Right atrium auricular region (tissue), 2 donors: ENCODE data around the gene TMEM255B. TPM values are rescaled to one million over a fixed set of nuclear protein-coding genes. Genes with fewer than 3 reads are reported as not detected.

Experiments
- DNase-seq: peaks from one replicate; pipeline ENCODE4 v3.0.0-alpha.2; 2019; ENCODE audit warnings: low spot score
- H3K27ac ChIP-seq, 2 donors: fragments of 200-600 bp; sonication (generic); 1 replicate in 1 of 2; 2 replicates in 1 of 2; pipeline ENCODE4 v1.5.1; 2016 to 2019
- H3K27me3 ChIP-seq, 2 donors: fragments of 200-600 bp; sonication (generic); one replicate each; pipeline versions ENCODE4 v1.5.1 to v1.6.0; 2017 to 2019
- H3K36me3 ChIP-seq: fragments of 200-600 bp; sonication (generic); one replicate; pipeline ENCODE4 v1.5.1; 2016
- H3K4me1 ChIP-seq, 2 donors: fragments of 200-600 bp; sonication (generic); one replicate each; pipeline versions ENCODE4 v1.5.1 to v1.6.0; 2017 to 2019
- H3K4me3 ChIP-seq, 2 donors: fragments of 200-600 bp; sonication (generic); 1 replicate in 1 of 2; 2 replicates in 1 of 2; pipeline ENCODE4 v1.5.1; 2017 to 2019; ENCODE audit warnings: mild to moderate bottlenecking in 1 of 2, moderate library complexity in 1 of 2
- H3K9me3 ChIP-seq, 2 donors: fragments of 200-600 bp; sonication (generic); one replicate each; pipeline ENCODE4 v1.5.1; 2019
- total RNA-seq, 2 donors: library from RNA; depleted of rRNA; stranded (reverse); fragments of >200 nt; gene quantifications; one replicate each; pipeline ENCODE4 v1.1.0, GENCODE V29; 2016
- TF ChIP-seq, protein P1 (sequence below), 2 donors: fragments of 200-600 bp; sonication (generic); IDR thresholded peaks; one replicate each; pipeline ENCODE4 v1.5.1; 2019; ENCODE audit warnings: antibody characterized with exemption in 2 of 2

The TMEM255B gene
- total RNA-seq, 2 donors from 2014 or later, result 5.2 to 6.0 TPM

- TF ChIP-seq, protein P1, sequence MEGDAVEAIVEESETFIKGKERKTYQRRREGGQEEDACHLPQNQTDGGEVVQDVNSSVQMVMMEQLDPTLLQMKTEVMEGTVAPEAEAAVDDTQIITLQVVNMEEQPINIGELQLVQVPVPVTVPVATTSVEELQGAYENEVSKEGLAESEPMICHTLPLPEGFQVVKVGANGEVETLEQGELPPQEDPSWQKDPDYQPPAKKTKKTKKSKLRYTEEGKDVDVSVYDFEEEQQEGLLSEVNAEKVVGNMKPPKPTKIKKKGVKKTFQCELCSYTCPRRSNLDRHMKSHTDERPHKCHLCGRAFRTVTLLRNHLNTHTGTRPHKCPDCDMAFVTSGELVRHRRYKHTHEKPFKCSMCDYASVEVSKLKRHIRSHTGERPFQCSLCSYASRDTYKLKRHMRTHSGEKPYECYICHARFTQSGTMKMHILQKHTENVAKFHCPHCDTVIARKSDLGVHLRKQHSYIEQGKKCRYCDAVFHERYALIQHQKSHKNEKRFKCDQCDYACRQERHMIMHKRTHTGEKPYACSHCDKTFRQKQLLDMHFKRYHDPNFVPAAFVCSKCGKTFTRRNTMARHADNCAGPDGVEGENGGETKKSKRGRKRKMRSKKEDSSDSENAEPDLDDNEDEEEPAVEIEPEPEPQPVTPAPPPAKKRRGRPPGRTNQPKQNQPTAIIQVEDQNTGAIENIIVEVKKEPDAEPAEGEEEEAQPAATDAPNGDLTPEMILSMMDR (IDR thresholded peaks at IDR 0.05), result no peak
- no peak for DNase-seq
- no peaks in the 10 kb centered on the region for H3K27me3 ChIP-seq
- H3K9me3 ChIP-seq, result no peaks in the 10 kb centered on the region
- peaks cover 0 to 65% of the 10 kb centered on the region in 2 donors for H3K4me1 ChIP-seq
- no peak overlapping the region for H3K4me3 ChIP-seq
- no peak overlapping the region for H3K27ac ChIP-seq
- H3K36me3 ChIP-seq, result no peaks in the 10 kb centered on the region
These were observed 57.4 kb downstream of the TMEM255B start for GRCh38 chr13:113816254-113816929.

- Histone ChIP-seq H3K9me3 (no peaks in the 10 kb centered on the region), H3K27me3 (no peaks in the 10 kb centered on the region), H3K4me3 (no peak overlapping the region), H3K27ac (peak overlapping the region; percentile 70 to 85), H3K4me1 (peaks cover 0 to 73% of the 10 kb centered on the region in 2 donors), H3K36me3 (peaks cover 7% of the 10 kb centered on the region)
- TF ChIP-seq, protein P1 (IDR thresholded peaks at IDR 0.05), result peak; percentile 67 to 87
- DNase-seq, result peak; percentile 91
These were observed 58.2 kb downstream of the TMEM255B start for GRCh38 chr13:113816946-113817859.

- no peak for DNase-seq
- H3K27ac ChIP-seq, result peak overlapping the region; percentile 70 to 85
- peaks cover 0 to 76% of the 10 kb centered on the region in 2 donors for H3K4me1 ChIP-seq
- TF ChIP-seq, protein P1 (IDR thresholded peaks at IDR 0.05), result no peak
- H3K9me3 ChIP-seq, result no peaks in the 10 kb centered on the region
- H3K27me3 ChIP-seq, result no peaks in the 10 kb centered on the region
- H3K4me3 ChIP-seq, result no peak overlapping the region
- H3K36me3 ChIP-seq, result peaks cover 14% of the 10 kb centered on the region
These were observed 59.0 kb downstream of the TMEM255B start for GRCh38 chr13:113817860-113818691.

- Histone ChIP-seq H3K27me3 (no peaks in the 10 kb centered on the region), H3K4me3 (no peak overlapping the region), H3K9me3 (no peaks in the 10 kb centered on the region), H3K36me3 (peaks cover 21% of the 10 kb centered on the region), H3K4me1 (peaks cover 0 to 70% of the 10 kb centered on the region in 2 donors), H3K27ac (peak overlapping the region; percentile 85 to 93)
- TF ChIP-seq, protein P1 (IDR thresholded peaks at IDR 0.05), result no peak
- DNase-seq, result no peak
These were observed 59.8 kb downstream of the TMEM255B start for GRCh38 chr13:113818700-113819295.

- H3K4me1 ChIP-seq, result peaks cover 0 to 65% of the 10 kb centered on the region in 2 donors
- no peak for DNase-seq
These were observed 60.3 kb downstream of the TMEM255B start for GRCh38 chr13:113819341-113819730.

More at GRCh38 chr13:113819341-113819730, 60.3 kb downstream of the TMEM255B start:
- TF ChIP-seq, protein P1 (IDR thresholded peaks at IDR 0.05), result no peak
- Histone ChIP-seq H3K4me3 (no peak overlapping the region), H3K27me3 (no peaks in the 10 kb centered on the region), H3K27ac (peak overlapping the region; percentile 85 to 93), H3K9me3 (no peaks in the 10 kb centered on the region), H3K36me3 (peaks cover 22% of the 10 kb centered on the region)
